ENCODE measurements around the gene COL11A1.
"Not testable (repeated sequence)": the region's sequence is repeated elsewhere in the genome, so short reads cannot be mapped to it uniquely, and the experiment has no call there.

The COL11A1 gene

DNA sequence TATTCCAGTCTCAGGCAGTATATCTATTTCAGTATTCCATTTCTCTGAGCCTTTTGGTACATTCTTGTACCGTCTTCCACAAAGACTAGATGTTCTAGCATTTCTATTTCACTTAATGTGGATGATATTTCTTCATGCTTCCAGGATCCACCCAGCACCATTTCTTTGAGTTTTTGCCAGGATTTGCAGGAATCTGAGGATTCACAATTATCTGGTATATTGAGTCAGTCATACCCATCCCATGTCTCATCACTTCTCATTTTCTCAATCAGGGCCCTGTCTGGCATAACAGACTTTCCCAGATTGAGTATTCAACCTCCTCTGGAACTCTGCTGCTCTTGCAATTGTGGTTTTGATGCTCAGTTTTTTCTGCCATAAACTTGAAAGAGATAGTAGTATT is 20.9 kb upstream of the COL11A1 start:
- H3K27ac ChIP-seq, result no peak overlapping the region
- TF ChIP-seq, protein P1, sequence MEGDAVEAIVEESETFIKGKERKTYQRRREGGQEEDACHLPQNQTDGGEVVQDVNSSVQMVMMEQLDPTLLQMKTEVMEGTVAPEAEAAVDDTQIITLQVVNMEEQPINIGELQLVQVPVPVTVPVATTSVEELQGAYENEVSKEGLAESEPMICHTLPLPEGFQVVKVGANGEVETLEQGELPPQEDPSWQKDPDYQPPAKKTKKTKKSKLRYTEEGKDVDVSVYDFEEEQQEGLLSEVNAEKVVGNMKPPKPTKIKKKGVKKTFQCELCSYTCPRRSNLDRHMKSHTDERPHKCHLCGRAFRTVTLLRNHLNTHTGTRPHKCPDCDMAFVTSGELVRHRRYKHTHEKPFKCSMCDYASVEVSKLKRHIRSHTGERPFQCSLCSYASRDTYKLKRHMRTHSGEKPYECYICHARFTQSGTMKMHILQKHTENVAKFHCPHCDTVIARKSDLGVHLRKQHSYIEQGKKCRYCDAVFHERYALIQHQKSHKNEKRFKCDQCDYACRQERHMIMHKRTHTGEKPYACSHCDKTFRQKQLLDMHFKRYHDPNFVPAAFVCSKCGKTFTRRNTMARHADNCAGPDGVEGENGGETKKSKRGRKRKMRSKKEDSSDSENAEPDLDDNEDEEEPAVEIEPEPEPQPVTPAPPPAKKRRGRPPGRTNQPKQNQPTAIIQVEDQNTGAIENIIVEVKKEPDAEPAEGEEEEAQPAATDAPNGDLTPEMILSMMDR (conservative IDR thresholded peaks at IDR 0.05), result no peak

DNA sequence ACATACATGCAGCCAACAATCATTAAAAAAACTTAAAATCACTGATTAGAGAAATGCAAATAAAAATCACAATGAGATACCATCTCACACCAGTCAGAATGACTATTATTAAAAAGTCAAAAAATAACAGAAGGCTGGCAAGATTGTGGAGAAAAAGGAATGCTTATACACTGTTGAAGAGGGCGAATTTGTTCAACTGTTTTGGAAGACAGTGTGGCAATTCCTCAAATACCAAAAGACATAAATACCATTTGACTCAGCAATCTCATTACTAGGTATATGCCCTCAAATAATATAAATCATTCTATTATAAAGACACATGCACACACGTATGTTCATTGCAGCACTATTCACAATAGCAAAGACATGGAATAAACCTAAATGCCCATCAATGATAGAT is 19.9 kb upstream of the COL11A1 start:
- not testable (repeated sequence) for H3K27ac ChIP-seq

DNA sequence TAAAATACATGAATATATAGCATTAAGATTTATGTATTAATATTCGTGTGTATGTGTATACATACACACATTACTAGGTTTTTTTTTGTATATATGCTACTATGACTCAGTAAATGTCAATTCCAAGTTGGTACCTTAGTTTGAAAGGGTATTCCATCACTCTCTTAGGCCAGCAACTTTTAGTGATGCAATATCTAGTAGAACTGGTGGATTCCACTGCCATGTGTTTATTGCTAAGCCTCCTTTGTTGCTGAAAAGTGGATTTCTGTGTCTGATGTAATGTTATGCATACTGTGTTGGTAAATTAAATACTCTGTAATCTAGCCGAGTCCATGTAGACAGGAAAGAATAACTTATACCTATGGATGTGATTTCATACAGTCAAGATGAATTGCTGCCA is 16.9 kb upstream of the COL11A1 start:
- no peak overlapping the region for H3K27ac ChIP-seq
- no peak for TF ChIP-seq ZFX (IDR thresholded peaks at IDR 0.05)
- TF ChIP-seq, protein P1 (conservative IDR thresholded peaks at IDR 0.05), result no peak

DNA sequence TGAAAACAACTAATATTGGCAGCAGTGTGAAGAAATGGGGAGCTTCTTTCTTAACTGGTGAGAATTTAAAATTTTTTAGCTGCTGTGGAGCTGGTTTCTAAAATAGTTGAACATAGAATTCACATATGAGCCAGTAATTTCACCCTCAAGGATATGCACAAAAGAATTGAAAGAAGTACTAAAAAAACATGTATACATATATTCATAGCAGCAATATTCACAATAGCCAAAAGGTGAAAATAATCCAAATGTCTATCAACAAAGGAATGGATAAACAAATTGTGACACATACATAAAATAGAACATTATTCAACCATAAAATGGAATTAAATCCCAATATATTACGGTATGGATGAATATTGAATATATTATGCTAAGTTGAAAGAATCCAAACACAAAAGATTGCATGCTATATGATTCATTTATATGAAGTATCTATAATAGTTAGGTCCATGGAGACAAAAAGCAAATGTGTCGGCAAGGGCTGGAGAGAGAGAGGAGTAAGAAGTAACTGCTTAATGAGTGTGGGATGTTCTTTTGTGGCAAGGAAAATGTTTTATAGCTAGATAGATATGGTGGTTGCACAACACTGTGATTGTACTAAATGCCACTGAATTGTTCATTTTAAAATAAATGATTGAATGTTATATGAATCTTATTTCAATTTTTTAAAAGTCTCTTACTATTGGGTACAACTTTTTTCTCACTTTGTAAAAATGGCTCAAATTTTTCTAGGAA is 14.8 kb upstream of the COL11A1 start:
- TF ChIP-seq ZFX (IDR thresholded peaks at IDR 0.05), result no peak
- TF ChIP-seq, protein P1 (conservative IDR thresholded peaks at IDR 0.05), result no peak
- H3K27ac ChIP-seq, result no peak overlapping the region

DNA sequence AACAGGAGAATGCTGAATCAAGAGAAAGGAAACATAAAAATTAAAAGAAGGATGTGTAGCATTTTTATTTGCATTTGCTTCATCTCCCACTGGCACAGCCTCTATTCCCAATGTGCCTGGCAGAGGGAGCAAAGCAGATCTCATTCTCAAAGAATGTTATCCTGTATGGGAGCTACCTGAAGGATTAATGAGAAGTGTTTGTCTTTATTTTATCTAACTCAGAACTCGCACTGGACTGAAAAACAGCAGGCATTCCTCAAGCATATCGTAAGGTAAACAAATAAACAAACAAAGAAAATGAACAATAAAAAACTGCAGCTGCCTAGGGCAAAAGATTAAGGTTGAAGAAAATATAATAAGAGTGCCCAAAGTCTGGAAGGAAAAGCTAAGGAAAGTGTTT is 12.7 kb upstream of the COL11A1 start:
- TF ChIP-seq, protein P1 (conservative IDR thresholded peaks at IDR 0.05), result no peak
- TF ChIP-seq ZFX (IDR thresholded peaks at IDR 0.05), result no peak
- no peak overlapping the region for H3K27ac ChIP-seq

DNA sequence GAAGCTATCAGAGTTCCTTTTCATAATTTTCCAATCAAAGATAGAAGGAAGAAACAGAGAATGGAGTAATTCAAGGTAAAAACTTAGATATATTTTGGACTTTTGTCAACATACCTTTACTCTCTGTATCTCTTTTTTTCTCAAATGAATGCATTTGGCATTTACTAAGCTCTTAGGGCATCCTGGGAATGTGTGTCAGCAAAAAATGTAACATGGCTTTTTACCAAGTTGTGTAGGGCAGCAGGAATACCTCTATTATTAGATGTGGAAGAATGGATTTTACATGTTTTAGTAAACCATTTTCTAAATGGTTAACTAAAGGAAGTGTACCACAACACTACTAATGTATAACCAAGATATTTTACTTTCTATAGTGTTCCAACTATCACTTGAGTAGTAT is 4.2 kb upstream of the COL11A1 start:
- no peak overlapping the region for H3K27ac ChIP-seq
- TF ChIP-seq, protein P1 (conservative IDR thresholded peaks at IDR 0.05), result no peak
- TF ChIP-seq ZFX (IDR thresholded peaks at IDR 0.05), result no peak

DNA sequence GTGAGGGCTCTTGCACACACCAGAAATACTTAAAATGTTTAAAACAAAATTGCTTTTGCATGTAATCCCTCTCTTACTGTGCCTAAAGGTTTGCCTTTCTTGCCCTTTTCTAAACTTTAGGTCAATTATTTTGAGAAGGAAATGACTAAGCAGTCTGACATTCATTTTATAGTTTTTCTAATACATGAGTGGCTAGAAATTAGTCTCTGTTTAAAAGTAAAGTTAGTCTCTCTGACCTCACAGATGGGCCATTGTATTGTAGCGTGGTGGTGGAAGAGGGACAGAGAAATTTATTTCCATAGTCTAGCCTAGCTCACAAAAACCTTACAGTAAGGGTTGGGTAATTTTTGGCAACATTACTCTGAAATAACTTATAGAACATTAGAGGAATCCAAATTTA is 3.6 kb upstream of the COL11A1 start:
- TF ChIP-seq, protein P1 (conservative IDR thresholded peaks at IDR 0.05), result no peak
- TF ChIP-seq ZFX (IDR thresholded peaks at IDR 0.05), result no peak
- no peak overlapping the region for H3K27ac ChIP-seq

DNA sequence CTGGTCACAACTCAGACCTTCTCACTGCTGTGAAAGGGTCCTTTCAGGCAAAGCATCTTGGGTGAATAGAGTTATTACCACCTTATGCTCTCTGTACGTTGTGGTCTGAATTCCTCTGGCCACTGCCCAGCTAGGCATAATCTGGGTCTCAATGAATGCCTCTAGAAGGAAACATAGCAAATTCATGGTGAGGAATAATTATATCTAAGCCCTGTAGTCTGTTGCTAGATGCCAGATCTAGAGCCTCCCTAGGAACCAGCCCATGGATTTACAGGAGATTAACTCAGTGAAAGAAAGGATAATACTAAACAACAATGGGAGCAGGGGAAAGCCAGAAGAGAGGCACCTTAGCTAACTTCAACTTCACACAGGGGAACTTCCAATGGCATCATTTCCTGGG is 2.4 kb upstream of the COL11A1 start:
- TF ChIP-seq, protein P1 (conservative IDR thresholded peaks at IDR 0.05), result no peak
- TF ChIP-seq ZFX (IDR thresholded peaks at IDR 0.05), result no peak
- no peak overlapping the region for H3K27ac ChIP-seq
